Testis (tissue), 3 donors: ENCODE measurements around the gene JCAD. TPM values are rescaled to one million over a fixed set of nuclear protein-coding genes. Genes with fewer than 3 reads are reported as not detected.
A peak's percentile ranks its signal among the peaks of the same experiment; 100 is the strongest.
"Not testable (repeated sequence)": the region's sequence is repeated elsewhere in the genome, so short reads cannot be mapped to it uniquely, and the experiment has no call there.

Experiments used
- DNase-seq: peaks from one replicate; pipeline ENCODE4 v3.0.0-alpha.2; 2019
- H3K27ac ChIP-seq, 2 donors: fragments of 200-600 bp; sonication (generic); one replicate each; pipeline ENCODE4 v1.5.1; 2019
- H3K27me3 ChIP-seq: fragments of 200-600 bp; sonication (generic); one replicate; pipeline ENCODE4 v1.5.1; 2019
- H3K36me3 ChIP-seq: fragments of 200-600 bp; sonication (generic); one replicate; pipeline ENCODE4 v1.5.1; 2017; ENCODE audit warnings: low read depth; ENCODE audit errors: missing control alignments
- H3K4me1 ChIP-seq: fragments of 200-600 bp; sonication (generic); one replicate; pipeline ENCODE4 v1.5.1; 2019
- H3K4me3 ChIP-seq, 2 donors: fragments of 200-600 bp; sonication (generic); one replicate each; pipeline ENCODE4 v1.5.1; 2017 to 2019
- H3K9me3 ChIP-seq: fragments of 200-600 bp; sonication (generic); one replicate; pipeline ENCODE4 v1.5.1; 2017
- CTCF ChIP-seq, 3 experiments: fragments of 450-650 bp in 2 of 3; fragments of 200-600 bp in 1 of 3; sonication (generic) in 1 of 3; IDR thresholded peaks; one replicate each; pipeline ENCODE4 v1.5.1; 2016 to 2019; ENCODE audit warnings: antibody characterized with exemption in 3 of 3, mild to moderate bottlenecking in 2 of 3, moderate library complexity in 1 of 3
- POLR2A ChIP-seq: fragments of 450-650 bp; IDR thresholded peaks from one replicate; pipeline ENCODE4 v1.6.1; 2017; ENCODE audit warnings: antibody characterized with exemption, mild to moderate bottlenecking, moderate library complexity
- WGBS, 2 donors: methylation state at CpG; one replicate each; pipeline ENCODE4 v1.1.5; 2018; 5-methylcytosine and 5-hydroxymethylcytosine counted together
- intact Hi-C: fragments of 100-400 bp; cut with DNase I; formaldehyde crosslinking; loops from one replicate; pipeline ENCODE4 v1.15.1; 2023; ENCODE audit warnings: low total_unique reads
- polyA plus RNA-seq: library from polyadenylated mRNA; stranded (reverse); fragments of 350-450 nt; fragmentation: Illumina TruSeq; extraction: RNeasy Lipid Tissue Mini Kit (QIAGEN cat#74804); gene quantifications from one replicate; pipeline ENCODE4 v1.2.3, GENCODE V29; 2014; ENCODE audit warnings: low read depth, low replicate concordance; ENCODE audit not compliant: insufficient read depth
- total RNA-seq, 2 donors: library from RNA; depleted of rRNA; stranded (reverse); fragments of >200 nt; gene quantifications; one replicate each; pipeline ENCODE4 v1.2.3, GENCODE V29; 2016

The JCAD gene
- total and polyA plus RNA-seq, 3 donors from 2014 or later = 57.4 to 133 (median 109) TPM

- intact Hi-C loops = no loop called here
- TF ChIP-seq POLR2A = no peak
- no peak for TF ChIP-seq CTCF (IDR thresholded peaks at IDR 0.05)
- no peak for DNase-seq
- H3K4me1 ChIP-seq = peaks cover under 1% of the 10 kb centered on the region
- no peaks in the 10 kb centered on the region for H3K27me3 ChIP-seq
- H3K27ac ChIP-seq = no peak overlapping the region
- H3K36me3 ChIP-seq = no peaks in the 10 kb centered on the region
- H3K4me3 ChIP-seq = no peak overlapping the region
- H3K9me3 ChIP-seq = no peaks in the 10 kb centered on the region
- 78 to 87% methylated on average over 4 of the region's 4 CpGs for WGBS, 2 donors
Measured at GRCh38 chr10:29987471-29987870, 71.9 kb downstream of the JCAD start.

GRCh38 chr10:29982997-29983648 lies 76.3 kb downstream of the JCAD start:
- Histone ChIP-seq H3K27me3 (no peaks in the 10 kb centered on the region), H3K4me3 (no peak overlapping the region), H3K9me3 (no peaks in the 10 kb centered on the region), H3K4me1 (peaks cover 17% of the 10 kb centered on the region), H3K27ac (peak overlapping the region; percentile 7 to 31), H3K36me3 (no peaks in the 10 kb centered on the region)
- TF ChIP-seq POLR2A (no peak), CTCF (IDR thresholded peaks at IDR 0.05) (no peak)
- WGBS, 2 donors = 75 to 81% methylated on average over 2 of the region's 2 CpGs
- DNase-seq = peak; percentile 65
- intact Hi-C loops = no loop called here

- intact Hi-C loops = no loop called here
- TF ChIP-seq POLR2A (no peak), CTCF (IDR thresholded peaks at IDR 0.05) (no peak)
- no peaks in the 10 kb centered on the region for H3K27me3 ChIP-seq
- no peak for DNase-seq
- 89 to 92% methylated on average over 3 of the region's 3 CpGs for WGBS, 2 donors
- H3K4me3 ChIP-seq = no peak overlapping the region
- no peaks in the 10 kb centered on the region for H3K9me3 ChIP-seq
- no peaks in the 10 kb centered on the region for H3K36me3 ChIP-seq
- no peak overlapping the region for H3K27ac ChIP-seq
- H3K4me1 ChIP-seq = peaks cover 17% of the 10 kb centered on the region
Measured at GRCh38 chr10:29981510-29981909, 77.9 kb downstream of the JCAD start.

GRCh38 chr10:29980084-29980483 lies 79.3 kb downstream of the JCAD start:
- Histone ChIP-seq H3K27me3 (no peaks in the 10 kb centered on the region), H3K27ac (peak overlapping the region in 1 of 2 donors; percentile 68), H3K4me1 (peaks cover 17% of the 10 kb centered on the region), H3K9me3 (no peaks in the 10 kb centered on the region), H3K4me3 (no peak overlapping the region), H3K36me3 (no peaks in the 10 kb centered on the region)
- no peak for TF ChIP-seq CTCF (IDR thresholded peaks at IDR 0.05)
- no peak for TF ChIP-seq POLR2A
- 60 to 64% methylated on average over 2 of the region's 2 CpGs for WGBS, 2 donors
- DNase-seq = peak; percentile 94
- intact Hi-C loops = no loop called here

- intact Hi-C loops, DNase-seq: not testable (repeated sequence)
- peak overlapping the region in 1 of 2 donors; percentile 60 for H3K27ac ChIP-seq
Measured at GRCh38 chr10:29979421-29979779, 80.0 kb downstream of the JCAD start.

More at GRCh38 chr10:29979421-29979779, 80.0 kb downstream of the JCAD start:
- peaks cover 17% of the 10 kb centered on the region for H3K4me1 ChIP-seq
- H3K4me3 ChIP-seq, H3K36me3 ChIP-seq, H3K9me3 ChIP-seq, H3K27me3 ChIP-seq: not testable (repeated sequence)
- WGBS, 2 donors = 26 to 65% methylated on average over 2 of the region's 2 CpGs
